Measurements from ENCODE around the gene SCAF1.

GRCh38 chr19:49616945-49617344 is 25.1 kb upstream of the SCAF1 start:
- TF ChIP-seq CTCF (IDR thresholded peaks at IDR 0.05) (no peak), POLR2A (IDR thresholded peaks at IDR 0.05) (no peak)

Data from body of pancreas (tissue), 4 donors.